ENCODE results near the gene ACTN1. TPM values are rescaled to one million over a fixed set of nuclear protein-coding genes. Genes with fewer than 3 reads are reported as not detected.

ACTN1 gene
- total and polyA plus RNA-seq, 7 experiments from 2014 or later = 41.3 to 390 (median 227) TPM

GRCh38 chr14:68910540-68910939, 68.6 kb downstream of the ACTN1 start:
- DNase-seq (no peak), ATAC-seq (no peak)
- Mint-ChIP-seq H3K4me1 (peaks cover 11 to 50% (median 42%) of the 10 kb centered on the region in 7 donors), H3K27me3 (no peaks in the 10 kb centered on the region), H3K27ac (peak overlapping the region in 1 of 9 donors; percentile 88), H3K9me3 (no peaks in the 10 kb centered on the region), H3K4me3 (no peak overlapping the region), H3K36me3 (peaks cover 3 to 37% (median 10%) of the 10 kb centered on the region in 5 donors)
- H3K36me3 ChIP-seq (ENCODE audit: control insufficient read depth in 2 of 3, insufficient read depth in 3 of 3, low read length in 3 of 3) = peaks cover 0 to 65% (median 15%) of the 10 kb centered on the region in 3 experiments
- ChIA-PET POLR2A (interaction anchor here (0.7 to 0.9 kb wide), 2 partner anchors 46 to 71 kb away, joined by 3 read pairs; no protein-coding TSS in a partner anchor), CTCF (interaction anchor here (0.7 to 5.8 kb wide), 24 partner anchors 8 to 218 kb away, joined by 3 to 54 read pairs (median 5); no protein-coding TSS in a partner anchor)
- intact Hi-C loops (cut with micrococcal nuclease) = loop anchor here (2.0 kb wide), 4 partner anchors 18 to 100 kb away; partner anchors contain the start of gene ACTN1 (in 1 of the 2)
- no peak overlapping the region for H3K4me3 ChIP-seq (ENCODE audit: low read length)
- no peaks in the 10 kb centered on the region for H3K27me3 ChIP-seq (ENCODE audit: control insufficient read depth in 2 of 2, insufficient read depth in 2 of 2, low read length in 2 of 2)
- H3K4me1 ChIP-seq (ENCODE audit: control insufficient read depth in 2 of 2, insufficient read depth in 2 of 2, low read length in 2 of 2) = peaks cover 0 to 15% of the 10 kb centered on the region in 2 donors
- no peak overlapping the region for H3K27ac ChIP-seq (ENCODE audit: low read depth, low read length)
- H3K9me3 ChIP-seq (ENCODE audit: control insufficient read depth in 2 of 3, low read length in 3 of 3) = no peaks in the 10 kb centered on the region

DNA sequence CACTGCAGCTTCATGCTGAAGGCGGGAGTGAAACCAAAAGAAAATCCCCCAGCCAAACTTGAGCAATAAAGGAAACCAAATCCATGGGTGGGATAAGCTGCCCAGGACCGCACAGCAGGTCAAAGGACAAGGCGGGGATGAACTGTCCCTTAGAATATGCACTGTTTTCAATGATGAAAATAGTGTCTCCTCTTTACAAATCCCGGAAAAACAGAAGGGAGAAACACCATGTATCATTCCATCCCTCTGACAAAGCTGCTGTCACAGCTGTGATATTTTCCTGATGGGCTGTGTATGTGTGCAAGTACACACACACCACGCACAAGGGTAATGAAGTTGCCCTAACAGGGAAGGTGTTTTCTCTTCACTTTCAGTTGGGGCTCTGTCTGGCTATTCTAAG, 70.3 kb downstream of the ACTN1 start:
- Mint-ChIP-seq H3K27me3 (no peaks in the 10 kb centered on the region), H3K9me3 (no peaks in the 10 kb centered on the region), H3K4me1 (peaks cover 11 to 35% (median 27%) of the 10 kb centered on the region in 7 donors), H3K36me3 (peaks cover 0 to 51% (median 10%) of the 10 kb centered on the region in 5 donors), H3K4me3 (no peak overlapping the region), H3K27ac (peak overlapping the region in 2 of 9 donors; percentile 21 to 41)
- Histone ChIP-seq H3K4me3 (ENCODE audit: low read length) (no peak overlapping the region), H3K27me3 (ENCODE audit: control insufficient read depth in 2 of 2, insufficient read depth in 2 of 2, low read length in 2 of 2) (no peaks in the 10 kb centered on the region), H3K36me3 (ENCODE audit: control insufficient read depth in 2 of 3, insufficient read depth in 3 of 3, low read length in 3 of 3) (peaks cover 0 to 74% (median 15%) of the 10 kb centered on the region in 3 experiments), H3K4me1 (ENCODE audit: control insufficient read depth in 2 of 2, insufficient read depth in 2 of 2, low read length in 2 of 2) (peaks cover 0 to 11% of the 10 kb centered on the region in 2 donors), H3K9me3 (ENCODE audit: control insufficient read depth in 2 of 3, low read length in 3 of 3) (no peaks in the 10 kb centered on the region), H3K27ac (ENCODE audit: low read depth, low read length) (no peak overlapping the region)
- ATAC-seq = no peak
- intact Hi-C loops (cut with micrococcal nuclease) = no loop called here
- ChIA-PET CTCF (interaction anchor here (2.1 to 5.8 kb wide), 2 partner anchors 71 to 94 kb away, joined by 7 to 54 read pairs; no protein-coding TSS in a partner anchor), POLR2A (interaction anchor here (1.0 kb wide), 1 partner anchor 72 kb away, joined by 3 read pairs; no protein-coding TSS in a partner anchor)
- DNase-seq = no peak

- Mint-ChIP-seq H3K36me3 (peaks cover 0 to 52% (median 10%) of the 10 kb centered on the region in 5 donors), H3K27ac (peak overlapping the region in 1 of 9 donors; percentile 12), H3K9me3 (no peaks in the 10 kb centered on the region), H3K27me3 (no peaks in the 10 kb centered on the region), H3K4me3 (no peak overlapping the region), H3K4me1 (peaks cover 11 to 29% (median 21%) of the 10 kb centered on the region in 7 donors)
- H3K4me3 ChIP-seq (ENCODE audit: low read length) = no peak overlapping the region
- H3K4me1 ChIP-seq (ENCODE audit: control insufficient read depth in 2 of 2, insufficient read depth in 2 of 2, low read length in 2 of 2) = peaks cover 0 to 11% of the 10 kb centered on the region in 2 donors
- no peak for DNase-seq
- CTCF ChIA-PET = interaction anchor here (0.5 to 5.8 kb wide), 2 partner anchors 95 to 980 kb away, joined by 4 to 54 read pairs; no protein-coding TSS in a partner anchor
- peaks cover 0 to 80% (median 15%) of the 10 kb centered on the region in 3 experiments for H3K36me3 ChIP-seq (ENCODE audit: control insufficient read depth in 2 of 3, insufficient read depth in 3 of 3, low read length in 3 of 3)
- H3K9me3 ChIP-seq (ENCODE audit: control insufficient read depth in 2 of 3, low read length in 3 of 3) = no peaks in the 10 kb centered on the region
- intact Hi-C loops (cut with micrococcal nuclease) = no loop called here
- no peak for ATAC-seq
- POLR2A ChIA-PET = no interaction called here
- no peaks in the 10 kb centered on the region for H3K27me3 ChIP-seq (ENCODE audit: control insufficient read depth in 2 of 2, insufficient read depth in 2 of 2, low read length in 2 of 2)
- no peak overlapping the region for H3K27ac ChIP-seq (ENCODE audit: low read depth, low read length)
These were observed 70.9 kb downstream of the ACTN1 start for GRCh38 chr14:68908201-68908600.

DNA sequence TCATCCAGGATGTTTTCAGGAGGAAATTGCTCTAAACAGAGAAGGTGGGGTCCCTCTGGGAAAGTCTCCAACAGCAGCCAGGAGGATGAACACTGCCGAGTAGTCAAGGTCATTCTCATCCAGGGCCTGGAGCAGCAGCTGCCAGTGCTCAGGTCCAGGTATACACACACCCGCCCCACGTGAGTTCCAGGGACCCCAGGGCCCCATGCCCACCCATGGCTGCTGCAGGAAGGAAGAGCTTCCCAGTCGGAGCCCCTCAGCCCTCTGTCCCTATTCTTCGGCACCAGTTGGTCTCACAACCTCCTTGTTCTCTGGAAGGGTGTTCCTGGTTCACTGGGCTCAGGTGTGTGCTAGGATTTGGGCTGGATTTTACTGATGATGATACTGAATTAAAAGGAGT, 72.7 kb downstream of the ACTN1 start:
- H3K4me1 Mint-ChIP-seq = peaks cover 4 to 12% (median 9%) of the 10 kb centered on the region in 7 donors
- Histone ChIP-seq H3K9me3 (ENCODE audit: control insufficient read depth in 2 of 3, low read length in 3 of 3) (no peaks in the 10 kb centered on the region), H3K4me1 (ENCODE audit: control insufficient read depth in 2 of 2, insufficient read depth in 2 of 2, low read length in 2 of 2) (no peaks in the 10 kb centered on the region), H3K36me3 (ENCODE audit: control insufficient read depth in 2 of 3, insufficient read depth in 3 of 3, low read length in 3 of 3) (peaks cover 0 to 92% (median 26%) of the 10 kb centered on the region in 3 experiments), H3K27ac (ENCODE audit: low read depth, low read length) (no peak overlapping the region), H3K4me3 (ENCODE audit: low read length) (no peak overlapping the region), H3K27me3 (ENCODE audit: control insufficient read depth in 2 of 2, insufficient read depth in 2 of 2, low read length in 2 of 2) (no peaks in the 10 kb centered on the region)
- H3K36me3 Mint-ChIP-seq = peaks cover 0 to 64% (median 7%) of the 10 kb centered on the region in 5 donors
- no peak for DNase-seq
- no peak for ATAC-seq
- H3K4me3 Mint-ChIP-seq = no peak overlapping the region
- H3K9me3 Mint-ChIP-seq = peaks cover 0 to 4% (median 0%) of the 10 kb centered on the region in 11 donors
- POLR2A ChIA-PET = interaction anchor here (0.6 kb wide), 1 partner anchor 62 kb away, joined by 3 read pairs; no protein-coding TSS in a partner anchor
- H3K27ac Mint-ChIP-seq = no peak overlapping the region
- intact Hi-C loops (cut with micrococcal nuclease) = no loop called here
- CTCF ChIA-PET = interaction anchor here (0.7 to 0.8 kb wide), 2 partner anchors 51 to 196 kb away, joined by 3 to 4 read pairs; no protein-coding TSS in a partner anchor
- H3K27me3 Mint-ChIP-seq = no peaks in the 10 kb centered on the region

DNA sequence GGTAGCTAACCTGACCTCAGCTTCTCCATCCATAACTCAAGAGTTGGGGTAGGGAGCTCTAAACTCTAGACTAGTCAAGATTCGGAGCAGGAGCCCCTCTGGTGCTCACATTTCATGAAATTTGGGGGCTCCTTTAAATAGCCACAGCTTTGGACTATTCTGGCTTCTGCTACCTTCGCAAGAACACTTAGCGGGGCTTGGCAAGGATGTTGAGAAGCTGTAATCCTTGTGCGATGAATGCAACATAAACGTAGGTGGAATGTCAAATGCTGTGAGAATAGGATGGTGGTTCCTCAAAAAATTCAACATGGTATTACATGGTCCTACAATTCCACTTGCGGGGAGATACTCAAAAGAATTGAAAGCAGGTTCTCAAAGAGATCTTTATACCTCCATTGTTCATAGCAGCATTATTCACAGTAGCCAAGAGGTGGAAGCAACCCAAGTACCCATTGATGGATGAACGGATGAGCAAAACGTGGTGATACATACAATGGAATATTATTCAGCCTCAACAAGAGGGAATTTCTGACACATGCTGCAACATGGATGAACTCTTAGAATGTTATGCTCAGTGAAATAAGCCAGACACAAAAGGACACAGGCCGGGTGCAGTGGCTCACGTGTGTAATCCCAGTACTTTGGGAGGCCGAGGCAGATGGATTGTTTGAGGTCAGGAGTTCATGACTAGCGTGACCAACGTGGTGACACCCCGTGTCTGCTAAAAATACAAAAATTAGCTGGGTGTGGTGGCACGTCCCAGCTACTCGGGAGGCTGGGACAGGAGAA, 73.8 kb downstream of the ACTN1 start:
- H3K36me3 ChIP-seq (ENCODE audit: control insufficient read depth in 2 of 3, insufficient read depth in 3 of 3, low read length in 3 of 3) = peaks cover 0 to 92% (median 22%) of the 10 kb centered on the region in 3 experiments
- Mint-ChIP-seq H3K27ac (peak overlapping the region in 1 of 9 donors; percentile 60), H3K4me1 (peaks cover 0 to 14% (median 6%) of the 10 kb centered on the region in 7 donors), H3K27me3 (no peaks in the 10 kb centered on the region), H3K36me3 (peaks cover 4 to 68% (median 4%) of the 10 kb centered on the region in 5 donors), H3K9me3 (peaks cover 0 to 7% (median 0%) of the 10 kb centered on the region in 11 donors), H3K4me3 (no peak overlapping the region)
- no peaks in the 10 kb centered on the region for H3K27me3 ChIP-seq (ENCODE audit: control insufficient read depth in 2 of 2, insufficient read depth in 2 of 2, low read length in 2 of 2)
- POLR2A ChIA-PET = no interaction called here
- H3K27ac ChIP-seq (ENCODE audit: low read depth, low read length) = no peak overlapping the region
- H3K4me3 ChIP-seq (ENCODE audit: low read length) = no peak overlapping the region
- intact Hi-C loops (cut with micrococcal nuclease) = no loop called here
- DNase-seq = no peak
- ATAC-seq = no peak
- CTCF ChIA-PET = interaction anchor here (0.7 to 1.0 kb wide), 2 partner anchors 97 to 151 kb away, joined by 3 read pairs; no protein-coding TSS in a partner anchor
- no peaks in the 10 kb centered on the region for H3K4me1 ChIP-seq (ENCODE audit: control insufficient read depth in 2 of 2, insufficient read depth in 2 of 2, low read length in 2 of 2)
- H3K9me3 ChIP-seq (ENCODE audit: control insufficient read depth in 2 of 3, low read length in 3 of 3) = no peaks in the 10 kb centered on the region

- no peaks in the 10 kb centered on the region for H3K4me1 ChIP-seq (ENCODE audit: control insufficient read depth in 2 of 2, insufficient read depth in 2 of 2, low read length in 2 of 2)
- H3K36me3 Mint-ChIP-seq = peaks cover 4 to 67% (median 15%) of the 10 kb centered on the region in 5 donors
- no peak overlapping the region for H3K4me3 ChIP-seq (ENCODE audit: low read length)
- DNase-seq (no peak), ATAC-seq (no peak)
- no peaks in the 10 kb centered on the region for H3K9me3 ChIP-seq (ENCODE audit: control insufficient read depth in 2 of 3, low read length in 3 of 3)
- H3K36me3 ChIP-seq (ENCODE audit: control insufficient read depth in 2 of 3, insufficient read depth in 3 of 3, low read length in 3 of 3) = peaks cover 0 to 93% (median 27%) of the 10 kb centered on the region in 3 experiments
- intact Hi-C loops (cut with micrococcal nuclease) = no loop called here
- no peak overlapping the region for H3K4me3 Mint-ChIP-seq
- no peak overlapping the region for H3K27ac ChIP-seq (ENCODE audit: low read depth, low read length)
- H3K27me3 ChIP-seq (ENCODE audit: control insufficient read depth in 2 of 2, insufficient read depth in 2 of 2, low read length in 2 of 2) = no peaks in the 10 kb centered on the region
- H3K27ac Mint-ChIP-seq = peak overlapping the region in 2 of 9 donors; percentile 26 to 49
- peaks cover 0 to 7% (median 0%) of the 10 kb centered on the region in 11 donors for H3K9me3 Mint-ChIP-seq
- H3K4me1 Mint-ChIP-seq = peaks cover 16 to 29% (median 22%) of the 10 kb centered on the region in 7 donors
- ChIA-PET CTCF (interaction anchor here (1.7 kb wide), 1 partner anchor 9 kb away, joined by 5 read pairs; no protein-coding TSS in a partner anchor), POLR2A (interaction anchor here (0.7 kb wide), 2 partner anchors 39 to 190 kb away, joined by 3 read pairs; no protein-coding TSS in a partner anchor)
- H3K27me3 Mint-ChIP-seq = no peaks in the 10 kb centered on the region
These were observed 76.7 kb downstream of the ACTN1 start for GRCh38 chr14:68902357-68902756.
